Daoy (cell line): ENCODE measurements around the gene PRMT5. TPM values are rescaled to one million over a fixed set of nuclear protein-coding genes. Genes with fewer than 3 reads are reported as not detected.

Source experiments
- DNase-seq: peaks from one replicate; pipeline ENCODE4 v3.0.0-alpha.2; 2015; ENCODE audit warnings: low read depth
- total RNA-seq: library from RNA; depleted of rRNA; stranded (reverse); fragments of >200 nt; shearing (Covaris generic); gene quantifications from 2 replicates; pipeline ENCODE4 v1.2.3, GENCODE V29; 2014

PRMT5 gene
- total RNA-seq, 1 experiment from 2014 or later, result 150 TPM

- no peak for DNase-seq
These were observed 31.8 kb downstream of the PRMT5 start for GRCh38 chr14:22897357-22897756.

GRCh38 chr14:22896760-22897159 is 32.4 kb downstream of the PRMT5 start:
- no peak for DNase-seq

GRCh38 chr14:22896356-22896755 is 32.8 kb downstream of the PRMT5 start:
- no peak for DNase-seq

- no peak for DNase-seq
These were observed 33.8 kb downstream of the PRMT5 start for GRCh38 chr14:22895402-22895801.

GRCh38 chr14:22893706-22894105 is 35.5 kb downstream of the PRMT5 start:
- DNase-seq, result no peak

GRCh38 chr14:22892488-22892887 is 36.7 kb downstream of the PRMT5 start:
- DNase-seq, result no peak

GRCh38 chr14:22890416-22890815 is 38.8 kb downstream of the PRMT5 start:
- DNase-seq, result no peak

GRCh38 chr14:22888662-22889061 is 40.5 kb downstream of the PRMT5 start:
- DNase-seq, result no peak

GRCh38 chr14:22887990-22888378 is 41.2 kb downstream of the PRMT5 start:
- no peak for DNase-seq

GRCh38 chr14:22887260-22887989 is 41.8 kb downstream of the PRMT5 start:
- peak; percentile 64 for DNase-seq

- DNase-seq, result peak; percentile 57
These were observed 42.5 kb downstream of the PRMT5 start for GRCh38 chr14:22886500-22887259.

GRCh38 chr14:22885975-22886374 is 43.2 kb downstream of the PRMT5 start:
- no peak for DNase-seq

- no peak for DNase-seq
These were observed 44.2 kb downstream of the PRMT5 start for GRCh38 chr14:22884738-22885523.

GRCh38 chr14:22884076-22884737 is 45.0 kb downstream of the PRMT5 start:
- DNase-seq, result no peak

- no peak for DNase-seq
These were observed 45.8 kb downstream of the PRMT5 start, which contains the start of gene REM2 for GRCh38 chr14:22883173-22883976. REM2 (plus strand) TSS chr14:22883222; CDS start chr14:22883288, 66 bp downstream.

- peak; percentile 32 for DNase-seq
These were observed 46.5 kb downstream of the PRMT5 start for GRCh38 chr14:22882529-22883172.

- no peak for DNase-seq
These were observed 47.1 kb downstream of the PRMT5 start for GRCh38 chr14:22882064-22882463.

GRCh38 chr14:22878271-22879246 is 50.6 kb downstream of the PRMT5 start:
- no peak for DNase-seq

- no peak for DNase-seq
These were observed 52.1 kb downstream of the PRMT5 start for GRCh38 chr14:22877000-22877501.
